GM18519 (cell line): ENCODE measurements around the gene NIT1.

ENCODE experiments used
- ATAC-seq: cut with Tn5 transposase; IDR thresholded peaks from one replicate; pipeline ENCODE4 v1.9.1; 2021; ENCODE audit warnings: mild to moderate bottlenecking, moderate library complexity; ENCODE audit not compliant: unreplicated experiment, low FRiP score

The NIT1 gene

GRCh38 chr1:161140755-161141400, 23.0 kb downstream of the NIT1 start:
- no peak for ATAC-seq

- ATAC-seq, result no peak
Measured at GRCh38 chr1:161145832-161146231, 27.9 kb downstream of the NIT1 start.

- ATAC-seq, result no peak
Measured at GRCh38 chr1:161153176-161153575, 35.3 kb downstream of the NIT1 start.

- ATAC-seq, result no peak
Measured at GRCh38 chr1:161153682-161154337, 35.9 kb downstream of the NIT1 start, which contains the start of gene UFC1. Gene UFC1 (plus strand): TSS chr1:161153978. CDS start chr1:161153998, 20 bp downstream.

- ATAC-seq, result no peak
Measured at GRCh38 chr1:161157867-161158266, 40.0 kb downstream of the NIT1 start.

- no peak for ATAC-seq
Measured at GRCh38 chr1:161158316-161159010, 40.6 kb downstream of the NIT1 start.

- ATAC-seq, result peak; percentile 64
Measured at GRCh38 chr1:161159087-161159912, 41.4 kb downstream of the NIT1 start, which contains the start of gene USP21. Gene USP21 (plus strand): TSS chr1:161159500. CDS start chr1:161160641, 1,141 bp downstream.

- ATAC-seq, result no peak
Measured at GRCh38 chr1:161159913-161160243, 42.0 kb downstream of the NIT1 start.

GRCh38 chr1:161160671-161161145, 42.8 kb downstream of the NIT1 start:
- ATAC-seq, result no peak

- ATAC-seq, result no peak
Measured at GRCh38 chr1:161161652-161162051, 43.7 kb downstream of the NIT1 start.

- ATAC-seq, result no peak
Measured at GRCh38 chr1:161162052-161162451, 44.1 kb downstream of the NIT1 start.

- no peak for ATAC-seq
Measured at GRCh38 chr1:161162806-161163205, 44.9 kb downstream of the NIT1 start.

- no peak for ATAC-seq
Measured at GRCh38 chr1:161163793-161164192, 45.9 kb downstream of the NIT1 start.

- ATAC-seq, result no peak
Measured at GRCh38 chr1:161164901-161165610, 47.2 kb downstream of the NIT1 start.

GRCh38 chr1:161165742-161166668, 48.1 kb downstream of the NIT1 start, which contains the start of gene PPOX:
Gene PPOX (plus strand): TSS chr1:161166426. CDS start chr1:161166848, 422 bp downstream.
- ATAC-seq, result peak; percentile 84

GRCh38 chr1:161166669-161167548, 49.0 kb downstream of the NIT1 start:
- ATAC-seq, result no peak

GRCh38 chr1:161168906-161169305, 51.0 kb downstream of the NIT1 start:
- no peak for ATAC-seq
